HG03095 (cell line): ENCODE results near the gene CCL14.

Source experiments
- ATAC-seq: cut with Tn5 transposase; IDR thresholded peaks from one replicate; pipeline ENCODE4 v1.9.1; 2021; ENCODE audit warnings: moderate library complexity; ENCODE audit not compliant: unreplicated experiment

The CCL14 gene

DNA sequence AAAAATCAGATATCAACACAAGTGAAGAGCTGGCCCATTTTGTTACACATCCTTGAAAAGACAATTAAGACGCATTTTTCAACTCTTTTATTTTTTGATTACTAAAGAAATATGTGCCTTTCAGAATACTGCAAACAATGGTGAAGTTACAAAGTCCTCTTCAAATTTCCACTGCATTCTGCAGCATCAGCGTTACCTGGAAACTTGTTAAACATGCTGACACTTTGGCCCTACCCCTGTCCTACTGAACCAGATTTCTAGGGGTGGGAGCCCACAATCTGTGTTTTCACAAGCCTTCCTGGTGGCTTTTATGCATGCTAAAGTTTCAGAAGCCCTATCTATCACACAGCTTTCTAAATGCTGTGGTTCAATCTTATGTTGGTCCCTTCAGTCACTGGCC lies 4.5 kb upstream of the CCL14 start:
- ATAC-seq: no peak

DNA sequence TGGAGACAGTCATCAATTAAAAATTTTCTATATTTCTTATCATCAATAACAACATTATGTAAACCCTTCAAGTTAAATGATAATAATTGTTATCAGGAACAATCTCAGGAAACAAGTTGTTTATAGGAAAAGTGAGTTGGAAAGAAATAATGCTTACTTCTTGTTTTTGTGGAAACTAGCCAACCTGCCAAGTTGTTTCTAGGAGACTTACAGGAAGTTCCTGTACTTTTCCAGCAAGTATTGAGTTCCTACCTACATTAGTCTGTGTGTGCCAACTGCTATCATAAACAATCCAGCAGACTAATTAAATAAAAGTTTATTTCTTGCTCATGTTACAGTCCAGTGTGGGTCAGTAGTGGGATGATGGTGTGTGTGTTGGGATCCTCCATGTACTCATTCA lies 1.6 kb upstream of the CCL14 start:
- ATAC-seq: no peak

DNA sequence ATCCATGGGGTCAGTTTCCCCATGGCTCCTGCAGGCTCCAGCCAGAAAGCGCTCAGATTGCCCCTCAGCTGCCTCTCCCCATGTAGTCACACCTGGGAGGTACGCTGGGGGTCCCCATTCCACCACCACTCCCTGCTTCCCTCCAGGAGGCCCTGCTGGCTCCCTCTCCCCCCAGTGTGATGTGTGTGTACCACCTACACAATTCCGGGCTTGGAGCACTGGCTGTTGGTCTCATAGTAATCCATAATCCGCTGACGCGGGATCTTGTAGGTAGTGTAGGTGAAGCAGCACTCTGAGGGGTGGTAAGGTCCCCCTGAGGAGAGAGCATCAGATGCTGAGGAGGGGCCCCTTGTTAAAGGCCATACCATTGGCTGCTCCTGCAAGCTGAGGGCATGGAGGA lies 2.4 kb downstream of the CCL14 start:
- ATAC-seq: no peak

DNA sequence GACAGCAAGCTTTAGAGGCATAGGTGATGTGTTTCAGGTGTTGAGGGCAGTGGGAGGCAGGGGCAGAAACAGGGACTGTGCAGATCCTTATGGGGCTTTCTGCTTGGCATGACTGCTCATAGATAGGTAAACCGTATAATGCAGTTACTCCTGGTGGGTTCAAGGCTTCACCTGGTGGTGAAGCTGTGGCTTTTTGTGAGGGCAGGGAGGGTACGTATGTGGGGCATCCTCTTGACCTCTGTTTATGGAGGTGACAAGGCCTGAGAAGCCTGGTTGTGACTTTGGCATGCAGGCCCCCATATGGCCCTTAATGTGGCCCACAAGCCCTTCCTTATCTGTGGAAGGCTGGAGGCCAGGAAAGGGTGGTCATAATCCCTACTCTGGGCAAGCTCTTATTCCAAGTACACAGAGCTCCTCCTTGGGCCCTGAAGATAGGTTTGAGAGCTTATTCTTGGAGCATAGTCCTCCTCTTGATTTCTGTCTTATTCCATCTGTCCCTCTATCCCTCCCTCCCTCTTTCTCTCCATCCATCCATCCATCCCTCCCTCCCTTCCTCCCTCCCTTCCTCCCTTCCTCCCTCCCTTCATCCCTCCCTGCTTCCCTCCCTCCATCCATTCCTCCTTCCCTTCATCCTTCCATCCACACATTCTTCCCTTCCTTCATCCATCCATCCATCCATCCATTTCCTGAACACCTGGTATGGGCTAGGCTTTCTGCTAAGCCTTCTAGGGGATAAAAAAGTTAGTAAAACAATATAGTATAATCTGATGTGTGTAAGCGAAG lies 3.9 kb downstream of the CCL14 start:
- no peak for ATAC-seq

DNA sequence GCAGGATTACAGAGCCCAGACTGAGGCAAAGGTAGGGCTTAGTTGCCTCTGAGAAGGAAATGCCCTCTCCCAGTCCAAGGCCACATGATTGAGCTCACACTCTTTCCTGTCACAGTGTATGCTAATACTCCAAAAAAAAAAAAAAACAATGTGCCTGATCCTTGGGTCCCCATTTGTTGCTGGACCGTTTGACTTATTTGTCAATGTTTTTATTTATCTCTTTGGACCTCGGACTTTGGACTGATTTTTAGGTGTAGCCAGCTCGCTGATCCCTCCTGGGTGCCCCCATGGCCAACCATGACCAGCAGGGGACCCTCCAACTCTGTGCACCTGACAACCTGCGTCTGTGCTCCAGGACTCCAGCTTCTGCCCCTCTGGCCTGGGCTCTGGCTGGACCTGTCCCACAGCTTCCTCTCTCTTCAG lies 4.6 kb downstream of the CCL14 start:
- no peak for ATAC-seq

DNA sequence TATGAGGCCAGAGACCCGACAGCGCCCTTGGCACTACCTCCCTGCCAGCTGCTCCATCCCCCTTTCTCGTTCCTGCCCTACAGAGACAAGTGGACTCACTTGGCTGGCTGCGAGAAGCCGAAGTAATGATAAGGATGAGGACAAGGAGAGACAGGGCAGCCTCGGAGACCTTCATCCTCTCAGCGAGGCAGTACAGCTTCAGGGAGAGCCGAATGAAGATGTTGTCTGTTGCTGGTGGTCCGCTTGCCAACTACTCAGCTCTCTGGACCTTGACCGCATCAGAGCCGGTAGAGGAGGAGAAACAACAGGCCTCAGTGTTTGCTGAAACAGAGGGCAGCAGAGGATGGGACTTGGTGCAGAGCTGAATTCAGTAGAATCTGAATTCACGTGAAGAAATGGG lies 5.3 kb downstream of the CCL14 start, which contains the start of gene CCL16:
CCL16 (minus strand) TSS at position 252 of the 400 bp plus-strand sequence; CDS start at position 175, 77 bp downstream.
- no peak for ATAC-seq

DNA sequence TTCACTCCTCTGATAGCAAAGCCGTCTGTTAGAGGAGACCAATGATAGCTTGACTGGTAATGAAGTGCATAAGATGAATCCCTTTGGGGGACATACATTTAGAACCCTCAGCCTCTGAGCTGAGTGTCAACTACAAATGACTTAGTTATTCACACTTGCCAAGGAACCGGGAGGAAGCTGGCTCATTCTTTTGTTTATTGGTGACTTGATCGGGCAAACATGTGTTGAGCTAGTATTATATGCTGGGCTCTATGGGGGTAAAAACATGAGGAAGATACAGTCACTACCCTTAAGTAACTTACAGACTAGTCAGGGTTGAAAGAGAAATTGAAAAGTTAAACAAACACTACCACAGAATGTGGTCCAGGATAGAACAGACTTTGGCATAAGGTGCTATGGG lies 8.2 kb downstream of the CCL14 start:
- ATAC-seq: no peak

DNA sequence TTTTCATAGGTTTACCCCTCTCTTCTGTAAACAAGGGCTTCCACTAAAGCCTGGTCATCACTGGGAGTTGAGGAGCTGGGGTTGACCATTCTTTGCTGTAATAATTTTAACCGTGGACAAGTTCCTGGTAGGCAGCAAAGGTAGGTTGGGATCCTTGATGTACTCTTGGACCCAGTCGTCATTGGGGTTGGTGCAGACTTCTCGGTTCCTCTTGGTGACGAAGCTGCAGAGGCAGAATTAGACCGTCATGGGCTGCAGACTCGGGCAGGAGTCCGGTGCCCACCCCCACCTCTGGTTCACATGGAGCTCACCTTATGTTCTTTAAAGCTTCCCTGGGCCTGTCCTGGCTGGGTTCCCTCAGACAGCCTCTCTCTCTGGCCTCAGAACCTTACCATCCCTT lies 9.0 kb downstream of the CCL14 start:
- no peak for ATAC-seq

DNA sequence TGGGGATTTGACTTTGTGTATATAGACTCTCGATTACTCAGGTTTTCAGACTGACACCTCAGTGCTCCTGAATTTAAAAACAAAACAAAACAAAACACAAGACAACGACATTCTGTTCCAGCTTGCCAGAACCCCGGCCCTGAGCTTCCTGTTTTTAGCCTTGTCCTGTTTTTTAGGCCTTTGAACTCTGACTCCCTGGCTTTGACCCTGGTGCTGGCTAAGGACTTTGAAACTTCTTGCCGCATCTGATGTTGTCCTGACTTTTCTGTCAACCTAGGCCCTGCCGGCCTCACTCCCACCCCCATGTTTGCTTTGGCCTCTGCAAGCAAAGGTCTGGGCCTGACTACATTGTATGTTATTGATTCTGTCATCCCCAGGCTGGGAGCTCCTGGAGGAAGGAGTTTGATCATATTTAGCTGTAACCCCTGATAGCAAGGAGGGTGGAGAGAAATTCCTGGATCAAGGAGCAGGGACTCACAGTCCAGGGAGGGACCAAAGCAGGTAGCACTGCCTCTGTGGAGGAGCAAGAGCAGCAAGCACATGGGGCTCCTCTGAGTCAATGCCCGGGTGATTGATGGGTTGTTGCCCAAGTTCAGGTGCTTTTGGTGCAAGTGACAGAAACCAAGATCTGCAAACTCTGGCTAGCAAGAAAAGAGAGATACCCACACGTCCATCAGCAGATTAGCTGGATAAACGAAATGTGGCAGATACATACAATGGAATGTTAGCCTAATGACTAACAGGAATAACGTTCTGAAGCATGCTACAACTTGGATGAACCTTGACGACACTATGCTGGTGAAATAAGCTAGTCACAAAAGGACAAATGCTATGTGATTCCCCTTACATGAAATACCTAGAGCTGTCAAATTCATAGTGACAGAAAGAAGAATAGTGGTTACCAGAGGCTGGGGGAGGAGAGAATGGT lies 12.9 kb downstream of the CCL14 start:
- ATAC-seq: no peak

DNA sequence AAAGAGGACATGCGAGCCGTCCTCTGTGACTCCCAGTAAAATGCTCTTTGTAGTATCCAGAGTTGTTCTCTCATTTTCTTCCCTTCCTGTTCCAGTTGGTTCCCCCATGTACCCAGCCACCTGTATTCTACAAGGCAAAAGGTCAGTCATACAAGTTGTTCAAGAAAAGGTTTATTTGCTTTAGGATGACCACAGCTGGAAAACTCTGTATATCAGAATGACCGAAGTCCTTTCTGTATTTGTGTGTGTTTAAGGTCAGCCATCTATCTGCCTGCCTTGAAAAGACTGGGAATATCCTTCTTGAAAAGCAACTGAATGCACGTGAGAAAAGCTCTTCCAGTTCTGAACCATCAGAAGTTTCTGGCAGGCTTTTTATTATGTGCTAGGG lies 13.6 kb downstream of the CCL14 start:
- ATAC-seq: no peak

DNA sequence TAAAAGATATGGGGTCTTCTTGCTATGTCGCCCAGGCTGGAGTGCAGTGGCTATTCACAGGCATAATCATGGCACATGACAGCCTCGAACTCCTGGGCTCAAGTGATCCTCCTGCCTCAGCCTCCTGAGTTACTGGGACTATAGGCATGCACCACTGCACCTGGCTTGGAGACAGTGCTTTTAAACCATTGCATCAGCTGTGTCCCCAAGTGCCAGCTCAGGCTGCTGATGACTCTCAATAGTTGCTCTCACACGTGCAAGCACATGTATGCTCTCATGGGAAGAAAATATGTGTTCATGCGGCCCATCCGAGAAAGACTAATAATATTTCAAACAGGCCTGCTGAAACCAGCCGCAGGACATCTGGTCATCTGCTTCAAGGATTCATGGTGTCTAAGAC lies 14.0 kb downstream of the CCL14 start:
- no peak for ATAC-seq

DNA sequence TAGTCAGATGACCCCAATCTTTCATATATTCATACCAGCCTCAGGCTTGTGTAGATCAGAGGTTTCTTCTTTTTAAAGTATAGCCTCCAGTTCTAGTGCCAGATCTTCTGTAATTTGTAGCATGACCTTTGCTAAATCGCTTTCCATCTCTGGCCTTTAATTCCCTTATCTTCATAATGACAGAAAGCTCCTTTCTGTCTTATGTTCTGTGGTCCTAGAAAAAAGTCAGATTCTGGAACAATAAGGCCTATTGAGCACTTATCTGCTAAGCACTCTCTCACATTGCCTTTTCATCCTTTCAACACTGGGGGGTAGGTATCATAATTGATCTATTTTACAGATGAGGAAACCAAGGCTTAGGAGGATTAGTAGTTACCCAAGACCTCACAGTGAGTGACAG lies 14.5 kb downstream of the CCL14 start:
- no peak for ATAC-seq

DNA sequence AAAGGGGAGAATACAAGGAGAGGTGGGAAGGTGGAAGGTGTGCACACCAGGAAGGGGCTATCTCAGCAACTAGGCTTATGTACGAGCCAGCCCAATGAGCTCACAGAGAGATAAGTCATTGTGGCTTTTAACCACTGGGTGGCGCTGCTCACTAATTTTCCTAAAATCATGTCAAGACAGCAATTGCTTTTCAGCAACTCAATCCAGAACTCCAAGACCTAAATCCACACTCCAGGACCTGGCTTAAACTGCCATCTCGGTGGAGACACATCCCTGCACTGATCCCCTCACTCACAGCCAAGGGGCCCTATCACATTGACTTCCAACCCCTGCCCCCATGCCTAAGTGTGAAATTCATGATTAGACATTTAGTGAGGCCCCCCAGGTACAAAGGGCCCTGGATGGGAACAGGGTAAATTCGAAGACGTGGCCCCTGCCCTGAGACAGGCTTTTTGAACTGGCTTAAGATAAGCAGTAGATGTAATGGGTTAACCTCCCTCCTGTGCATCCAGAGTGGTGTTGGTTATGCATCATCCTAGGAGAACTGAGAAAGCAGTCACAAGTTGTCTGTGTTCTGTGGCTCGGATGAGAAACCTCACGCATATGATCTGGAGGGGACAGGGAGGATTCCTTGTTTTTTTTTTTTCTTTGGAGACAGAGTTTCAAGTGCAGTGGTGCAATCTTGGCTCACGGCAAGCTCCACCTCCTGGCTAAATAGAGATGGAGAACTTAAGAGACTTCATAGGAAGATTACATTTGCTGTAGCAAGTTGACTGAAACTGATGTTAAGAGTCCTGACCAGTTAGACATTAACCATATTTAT lies 16.8 kb downstream of the CCL14 start:
- no peak for ATAC-seq

DNA sequence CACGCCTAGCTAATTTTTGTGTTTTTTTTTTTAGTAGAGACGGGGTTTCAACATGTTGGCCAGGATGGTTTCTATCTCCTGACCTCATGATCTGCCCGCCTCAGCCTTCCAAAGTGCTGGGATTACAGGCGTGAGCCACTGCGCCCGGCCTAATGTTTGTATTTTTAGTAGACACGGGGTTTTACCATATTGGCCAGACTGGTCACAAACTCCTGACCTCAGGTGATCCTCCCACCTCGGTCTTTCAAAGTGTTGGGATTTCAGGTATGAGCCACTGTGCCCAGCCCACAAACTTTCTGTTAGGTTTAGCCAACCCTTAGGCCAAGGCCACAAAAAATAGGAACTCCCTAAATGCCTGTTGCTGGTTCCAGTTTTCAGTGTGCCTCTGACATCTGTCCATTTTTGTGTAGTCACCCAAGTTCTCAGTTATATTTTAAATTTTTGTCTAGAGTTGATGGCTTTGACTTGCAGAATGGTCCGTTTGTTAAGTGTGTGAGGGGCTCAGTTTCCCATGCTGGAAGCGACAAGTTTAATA lies 17.9 kb downstream of the CCL14 start:
- ATAC-seq: no peak

DNA sequence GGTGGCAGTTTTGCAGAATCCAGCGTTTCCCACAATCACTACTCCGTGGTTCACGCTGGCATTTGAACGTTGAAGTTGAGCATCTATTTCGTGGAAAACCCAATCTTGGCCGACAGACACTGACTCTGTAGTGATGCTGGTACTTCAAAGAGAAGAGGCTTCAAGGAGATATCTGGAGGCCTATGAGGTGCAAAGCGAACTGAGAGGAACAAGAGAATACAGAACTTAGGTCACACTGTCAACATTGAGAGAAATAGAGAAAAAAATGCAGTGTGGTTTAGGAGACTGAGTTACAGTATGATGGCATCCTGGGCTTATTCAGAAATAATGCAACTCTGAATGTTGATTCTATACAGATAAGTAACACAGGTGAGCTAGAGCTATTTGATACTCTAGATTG lies 21.3 kb downstream of the CCL14 start:
- ATAC-seq: no peak

DNA sequence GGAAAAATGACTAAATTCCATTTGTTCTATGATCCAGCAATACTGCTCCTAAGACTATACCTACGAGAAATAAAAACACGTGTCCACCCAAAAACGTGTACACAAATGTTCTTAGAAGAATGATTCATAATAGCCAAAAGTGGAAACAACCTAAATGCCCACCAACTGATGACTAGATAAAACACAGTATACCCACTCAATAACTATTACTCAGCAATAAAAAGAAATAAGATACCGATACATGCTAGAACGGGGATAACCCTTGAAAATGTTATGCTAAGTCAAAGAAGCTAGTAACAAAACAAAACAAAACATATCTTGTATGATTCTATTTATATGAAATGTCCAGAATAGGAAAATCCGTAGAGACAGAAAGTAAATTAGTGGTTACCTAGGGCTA lies 22.9 kb downstream of the CCL14 start:
- no peak for ATAC-seq

DNA sequence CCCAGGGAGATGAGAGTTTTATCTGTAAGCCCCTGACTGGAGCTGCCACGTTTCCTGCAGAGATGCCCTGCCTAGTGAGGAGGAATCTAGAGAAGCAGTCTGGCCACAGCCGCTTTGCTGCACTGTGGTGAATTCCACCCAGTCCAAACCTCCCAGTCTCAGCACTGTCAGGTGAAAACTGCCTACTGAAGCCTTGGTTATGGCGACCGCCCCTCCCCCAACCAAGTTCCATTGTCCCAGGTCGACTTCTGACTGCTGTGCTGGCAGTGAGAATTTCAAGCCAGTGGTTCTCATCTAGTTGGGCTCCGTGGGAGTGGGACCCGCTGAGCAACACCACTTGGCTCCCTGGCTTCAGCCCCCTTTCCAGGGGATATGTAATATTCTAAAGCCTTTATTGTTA lies 32.8 kb downstream of the CCL14 start:
- no peak for ATAC-seq

DNA sequence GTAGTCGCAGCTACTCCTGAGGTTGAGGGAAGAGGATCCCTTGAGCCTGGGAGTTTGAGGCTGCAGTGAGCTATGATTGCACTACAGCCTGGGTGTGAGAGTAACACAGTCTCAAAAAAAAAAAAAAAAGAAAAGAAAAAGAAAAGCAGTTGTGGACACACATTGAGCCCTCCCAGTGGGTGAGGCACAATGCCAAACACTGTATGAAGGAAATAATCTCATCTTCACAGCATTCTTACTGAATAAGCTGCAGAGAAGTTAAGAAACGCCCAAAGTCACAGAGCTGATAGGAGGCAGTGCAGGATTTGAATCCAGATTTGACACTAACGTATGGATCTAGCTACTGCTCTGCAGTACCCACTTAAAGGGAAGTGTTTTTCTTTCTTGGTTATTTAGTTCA lies 37.1 kb downstream of the CCL14 start:
- no peak for ATAC-seq

DNA sequence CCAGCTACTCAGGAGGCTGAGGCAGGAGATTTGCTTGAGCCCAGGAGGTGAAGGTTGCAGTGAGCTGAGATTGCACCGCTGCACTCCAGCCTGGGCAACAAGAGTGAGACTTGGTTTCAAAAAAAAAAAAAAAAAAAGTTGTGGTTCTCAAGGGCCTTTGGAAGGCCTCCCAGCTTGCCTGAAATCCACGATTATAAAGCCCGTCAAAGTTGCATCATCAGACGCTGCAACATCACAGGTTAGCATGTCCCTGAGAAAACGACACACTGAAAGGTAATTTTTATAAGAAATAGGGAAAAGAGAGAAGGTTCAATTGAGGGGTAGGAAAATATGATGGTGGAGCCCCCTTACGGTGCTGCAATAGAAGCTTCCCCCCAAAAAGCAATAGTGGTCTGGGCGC lies 38.4 kb downstream of the CCL14 start:
- no peak for ATAC-seq

DNA sequence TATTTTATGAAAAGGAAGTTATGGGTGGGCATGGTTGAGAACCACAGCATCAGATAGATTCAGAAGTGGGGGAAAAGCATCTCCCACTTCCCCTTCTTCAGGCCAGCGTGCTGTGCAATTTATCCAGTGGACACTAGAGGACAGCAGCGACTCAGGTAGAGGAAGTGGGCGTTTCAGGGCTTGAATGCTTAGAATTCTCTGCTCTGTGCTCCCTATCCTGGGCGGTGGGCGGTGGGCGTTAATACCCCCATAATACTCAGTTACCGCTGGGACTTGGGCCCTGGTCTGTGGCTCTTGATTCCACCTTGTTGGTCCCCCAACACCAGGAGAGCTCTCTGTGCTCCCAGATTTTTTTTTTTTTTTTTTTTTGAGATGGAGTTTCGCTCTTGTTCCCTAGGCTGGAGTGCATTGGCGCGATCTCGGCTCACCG lies 39.4 kb downstream of the CCL14 start:
- ATAC-seq: no peak

DNA sequence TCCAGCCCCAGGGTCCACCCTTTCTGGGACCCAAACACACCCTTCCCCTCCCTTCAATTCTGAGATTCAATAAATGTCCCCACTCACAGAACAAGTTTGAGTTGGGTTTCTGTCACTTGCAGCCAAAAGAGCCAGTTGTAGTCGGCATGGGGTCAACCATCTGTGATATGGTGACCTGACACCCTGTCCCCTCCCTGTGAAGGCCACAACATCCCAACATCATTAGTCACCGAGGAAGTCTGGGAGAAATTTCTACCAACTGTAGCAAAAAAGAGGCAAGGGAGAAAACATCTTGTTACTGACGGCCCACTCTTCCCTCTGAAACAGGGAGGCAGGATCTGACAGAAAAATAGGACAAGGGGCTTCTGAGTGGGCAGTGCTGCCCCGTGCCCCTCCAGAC lies 42.4 kb downstream of the CCL14 start:
- ATAC-seq: no peak
